Liver (tissue), 9 donors: ENCODE measurements around the gene IGFALS. TPM values are rescaled to one million over a fixed set of nuclear protein-coding genes. Genes with fewer than 3 reads are reported as not detected.
A peak's percentile ranks its signal among the peaks of the same experiment; 100 is the strongest.

Experiments
- DNase-seq: peaks from one replicate; pipeline ENCODE4 v3.0.0-alpha.2; 2017; ENCODE audit warnings: low spot score
- H3K27ac ChIP-seq, 2 donors: one replicate each; pipeline ENCODE4 v1.7.0; 2013; ENCODE audit warnings: inconsistent platforms in 2 of 2, low read length in 2 of 2, control low read depth in 1 of 2, low read depth in 1 of 2, mild to moderate bottlenecking in 1 of 2
- H3K27me3 ChIP-seq, 4 donors: one replicate each; pipeline versions ENCODE4 v1.6.1 to v1.7.0; 2013; ENCODE audit warnings: low read length in 3 of 4, inconsistent platforms in 1 of 4, mild to moderate bottlenecking in 1 of 4, moderate library complexity in 1 of 4; ENCODE audit not compliant: control insufficient read depth in 4 of 4, insufficient read depth in 4 of 4
- H3K36me3 ChIP-seq, 4 donors: one replicate each; pipeline versions ENCODE4 v1.6.1 to v1.7.0; 2013; ENCODE audit warnings: low read length in 3 of 4, mild to moderate bottlenecking in 3 of 4, low read depth in 1 of 4, moderate library complexity in 1 of 4; ENCODE audit not compliant: control insufficient read depth in 4 of 4, insufficient read depth in 3 of 4
- H3K4me1 ChIP-seq, 4 donors: one replicate each; pipeline versions ENCODE4 v1.6.1 to v1.7.0; 2013; ENCODE audit warnings: low read length in 3 of 4, mild to moderate bottlenecking in 3 of 4, moderate library complexity in 1 of 4; ENCODE audit not compliant: control insufficient read depth in 4 of 4, insufficient read depth in 4 of 4
- H3K4me3 ChIP-seq, 3 donors: one replicate each; pipeline versions ENCODE4 v1.6.1 to v1.7.0; 2013; ENCODE audit warnings: low read length in 3 of 3, control low read depth in 1 of 3, low read depth in 1 of 3, mild to moderate bottlenecking in 1 of 3
- H3K9ac ChIP-seq, 2 donors: one replicate each; pipeline ENCODE4 v1.7.0; 2013; ENCODE audit warnings: low read length in 2 of 2, mild to moderate bottlenecking in 2 of 2, moderate library complexity in 2 of 2, control low read depth in 1 of 2, low read depth in 1 of 2
- H3K9me3 ChIP-seq, 4 donors: one replicate each; pipeline versions ENCODE4 v1.6.1 to v1.7.0; 2013; ENCODE audit warnings: low read length in 3 of 4; ENCODE audit not compliant: control insufficient read depth in 4 of 4
- CTCF ChIP-seq: fragments of 150-350 bp; IDR thresholded peaks from 2 replicates; pipeline ENCODE4 v1.5.1; 2017; ENCODE audit warnings: improper control_type of control experiment, low read depth, low read length; ENCODE audit not compliant: missing input control
- EGR1 ChIP-seq, 2 donors: IDR thresholded peaks; 2 replicates each; pipeline ENCODE4 v1.6.1; 2016 to 2018; ENCODE audit warnings: antibody characterized with exemption in 2 of 2, low read depth in 2 of 2
- FOXA1 ChIP-seq: IDR thresholded peaks from 2 replicates; pipeline ENCODE4 v1.6.1; 2016; ENCODE audit warnings: antibody characterized with exemption
- GABPA ChIP-seq, 2 donors: IDR thresholded peaks in 1 of 2; conservative IDR thresholded peaks in 1 of 2; 2 replicates each; pipeline ENCODE4 v1.6.1; 2016; ENCODE audit warnings: antibody characterized with exemption in 2 of 2, mild to moderate bottlenecking in 1 of 2, moderate library complexity in 1 of 2
- JUND ChIP-seq, 2 donors: IDR thresholded peaks; 2 replicates each; pipeline ENCODE4 v1.6.1; 2016; ENCODE audit warnings: antibody characterized with exemption in 2 of 2
- MAX ChIP-seq: IDR thresholded peaks from 2 replicates; pipeline ENCODE4 v1.6.1; 2016; ENCODE audit warnings: antibody characterized with exemption
- RAD21 ChIP-seq, 2 donors: IDR thresholded peaks; 2 replicates each; pipeline ENCODE4 v1.6.1; 2016; ENCODE audit warnings: antibody characterized with exemption in 2 of 2, mild to moderate bottlenecking in 2 of 2
- RXRA ChIP-seq, 2 donors: IDR thresholded peaks; 2 replicates each; pipeline ENCODE4 v1.6.1; 2017 to 2018; ENCODE audit warnings: antibody characterized with exemption in 2 of 2, mild to moderate bottlenecking in 1 of 2
- SP1 ChIP-seq: IDR thresholded peaks from 2 replicates; pipeline ENCODE4 v1.6.1; 2018; ENCODE audit warnings: antibody characterized with exemption, mild to moderate bottlenecking
- TAF1 ChIP-seq: conservative IDR thresholded peaks from 2 replicates; pipeline ENCODE4 v1.6.1; 2016; ENCODE audit warnings: antibody characterized with exemption, mild to moderate bottlenecking
- YY1 ChIP-seq: IDR thresholded peaks from 2 replicates; pipeline ENCODE4 v1.6.1; 2016; ENCODE audit warnings: antibody characterized with exemption, mild to moderate bottlenecking
- WGBS: extraction: QIAGEN DNeasy Blood & Tissue Kit; methylation state at CpG from one replicate; pipeline ENCODE4 v1.1.7; 2013; 5-methylcytosine and 5-hydroxymethylcytosine counted together
- polyA plus RNA-seq, 2 donors: library from polyadenylated mRNA; stranded (reverse) in 1 of 2; unstranded in 1 of 2; fragments of 200-250 nt in 1 of 2; fragments of >200 nt in 1 of 2; fragmentation: Nextera tagmentation in 1 of 2; extraction: Ambion mirVana in 1 of 2; gene quantifications; one replicate each; pipeline versions ENCODE4 v1.2.1 to v1.2.3, GENCODE V29; 2013 to 2015
- total RNA-seq, 2 donors: library from RNA; depleted of rRNA; stranded (reverse); fragments of >200 nt; gene quantifications; one replicate each; pipeline ENCODE4 v1.2.3, GENCODE V29; 2014
- TF ChIP-seq, protein P1 (sequence below): IDR thresholded peaks from 2 replicates; pipeline ENCODE4 v1.6.1; 2016; ENCODE audit warnings: antibody characterized with exemption
- TF ChIP-seq, protein P2 (sequence below): IDR thresholded peaks from 2 replicates; pipeline ENCODE4 v1.6.1; 2016; ENCODE audit warnings: antibody characterized with exemption, mild to moderate bottlenecking
- donor health status: healthy.
- donor health status: healthy.
- donor health status: healthy.
- donor health status: healthy.
- donor health status: healthy.

The IGFALS gene
- total and polyA plus RNA-seq, 4 donors, result 19.8 to 161 (median 68.4) TPM

DNA sequence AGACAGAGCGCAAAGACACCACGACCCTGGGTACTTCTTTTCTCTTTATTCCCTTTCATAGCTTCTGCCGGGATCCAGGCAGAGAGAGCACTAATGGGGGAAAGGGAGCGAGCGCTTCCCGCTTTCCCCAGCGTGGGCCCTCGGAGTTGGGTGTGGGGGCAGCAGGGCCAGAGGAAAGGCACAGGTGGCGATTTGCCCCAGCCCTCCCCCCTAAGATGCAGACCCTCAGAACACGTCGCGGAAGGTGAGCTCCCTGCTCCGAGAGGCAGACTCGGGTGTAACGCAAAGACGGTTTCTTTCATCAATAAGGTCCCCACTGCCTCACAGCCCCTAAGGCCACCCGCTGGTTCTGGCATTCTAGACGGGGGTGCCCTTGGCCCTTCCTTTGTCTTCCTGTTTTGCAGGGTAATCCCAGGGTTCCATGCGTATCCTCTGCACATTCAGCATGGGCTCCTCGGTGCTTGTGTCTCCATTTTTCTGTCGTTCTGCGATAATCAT, 21.6 kb downstream of the IGFALS start:
- Histone ChIP-seq H3K4me3 (peak overlapping the region; percentile 73 to 93 (median 78)), H3K27me3 (no peaks in the 10 kb centered on the region), H3K9ac (peak overlapping the region; percentile 21 to 62), H3K27ac (peak overlapping the region; percentile 83 to 94), H3K36me3 (peaks cover 0 to 20% (median 4%) of the 10 kb centered on the region in 4 donors), H3K4me1 (peaks cover 10 to 50% (median 29%) of the 10 kb centered on the region in 4 donors), H3K9me3 (no peaks in the 10 kb centered on the region)
- WGBS, result 12% methylated on average over 22 of the region's 22 CpGs
- TF ChIP-seq, protein P1, sequence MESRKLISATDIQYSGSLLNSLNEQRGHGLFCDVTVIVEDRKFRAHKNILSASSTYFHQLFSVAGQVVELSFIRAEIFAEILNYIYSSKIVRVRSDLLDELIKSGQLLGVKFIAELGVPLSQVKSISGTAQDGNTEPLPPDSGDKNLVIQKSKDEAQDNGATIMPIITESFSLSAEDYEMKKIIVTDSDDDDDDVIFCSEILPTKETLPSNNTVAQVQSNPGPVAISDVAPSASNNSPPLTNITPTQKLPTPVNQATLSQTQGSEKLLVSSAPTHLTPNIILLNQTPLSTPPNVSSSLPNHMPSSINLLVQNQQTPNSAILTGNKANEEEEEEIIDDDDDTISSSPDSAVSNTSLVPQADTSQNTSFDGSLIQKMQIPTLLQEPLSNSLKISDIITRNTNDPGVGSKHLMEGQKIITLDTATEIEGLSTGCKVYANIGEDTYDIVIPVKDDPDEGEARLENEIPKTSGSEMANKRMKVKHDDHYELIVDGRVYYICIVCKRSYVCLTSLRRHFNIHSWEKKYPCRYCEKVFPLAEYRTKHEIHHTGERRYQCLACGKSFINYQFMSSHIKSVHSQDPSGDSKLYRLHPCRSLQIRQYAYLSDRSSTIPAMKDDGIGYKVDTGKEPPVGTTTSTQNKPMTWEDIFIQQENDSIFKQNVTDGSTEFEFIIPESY, result no peak
- no peak for TF ChIP-seq JUND (IDR thresholded peaks at IDR 0.05)
- TF ChIP-seq RXRA (IDR thresholded peaks at IDR 0.05), result no peak
- no peak for TF ChIP-seq EGR1 (IDR thresholded peaks at IDR 0.05; ENCODE audit: low read depth in 2 of 2)
- no peak for TF ChIP-seq MAX
- TF ChIP-seq, protein P2, sequence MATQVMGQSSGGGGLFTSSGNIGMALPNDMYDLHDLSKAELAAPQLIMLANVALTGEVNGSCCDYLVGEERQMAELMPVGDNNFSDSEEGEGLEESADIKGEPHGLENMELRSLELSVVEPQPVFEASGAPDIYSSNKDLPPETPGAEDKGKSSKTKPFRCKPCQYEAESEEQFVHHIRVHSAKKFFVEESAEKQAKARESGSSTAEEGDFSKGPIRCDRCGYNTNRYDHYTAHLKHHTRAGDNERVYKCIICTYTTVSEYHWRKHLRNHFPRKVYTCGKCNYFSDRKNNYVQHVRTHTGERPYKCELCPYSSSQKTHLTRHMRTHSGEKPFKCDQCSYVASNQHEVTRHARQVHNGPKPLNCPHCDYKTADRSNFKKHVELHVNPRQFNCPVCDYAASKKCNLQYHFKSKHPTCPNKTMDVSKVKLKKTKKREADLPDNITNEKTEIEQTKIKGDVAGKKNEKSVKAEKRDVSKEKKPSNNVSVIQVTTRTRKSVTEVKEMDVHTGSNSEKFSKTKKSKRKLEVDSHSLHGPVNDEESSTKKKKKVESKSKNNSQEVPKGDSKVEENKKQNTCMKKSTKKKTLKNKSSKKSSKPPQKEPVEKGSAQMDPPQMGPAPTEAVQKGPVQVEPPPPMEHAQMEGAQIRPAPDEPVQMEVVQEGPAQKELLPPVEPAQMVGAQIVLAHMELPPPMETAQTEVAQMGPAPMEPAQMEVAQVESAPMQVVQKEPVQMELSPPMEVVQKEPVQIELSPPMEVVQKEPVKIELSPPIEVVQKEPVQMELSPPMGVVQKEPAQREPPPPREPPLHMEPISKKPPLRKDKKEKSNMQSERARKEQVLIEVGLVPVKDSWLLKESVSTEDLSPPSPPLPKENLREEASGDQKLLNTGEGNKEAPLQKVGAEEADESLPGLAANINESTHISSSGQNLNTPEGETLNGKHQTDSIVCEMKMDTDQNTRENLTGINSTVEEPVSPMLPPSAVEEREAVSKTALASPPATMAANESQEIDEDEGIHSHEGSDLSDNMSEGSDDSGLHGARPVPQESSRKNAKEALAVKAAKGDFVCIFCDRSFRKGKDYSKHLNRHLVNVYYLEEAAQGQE, result no peak
- no peak for TF ChIP-seq FOXA1
- no peak for TF ChIP-seq SP1
- no peak for TF ChIP-seq TAF1
- TF ChIP-seq RAD21 (IDR thresholded peaks at IDR 0.05), result no peak
- TF ChIP-seq CTCF, result no peak
- no peak for DNase-seq

DNA sequence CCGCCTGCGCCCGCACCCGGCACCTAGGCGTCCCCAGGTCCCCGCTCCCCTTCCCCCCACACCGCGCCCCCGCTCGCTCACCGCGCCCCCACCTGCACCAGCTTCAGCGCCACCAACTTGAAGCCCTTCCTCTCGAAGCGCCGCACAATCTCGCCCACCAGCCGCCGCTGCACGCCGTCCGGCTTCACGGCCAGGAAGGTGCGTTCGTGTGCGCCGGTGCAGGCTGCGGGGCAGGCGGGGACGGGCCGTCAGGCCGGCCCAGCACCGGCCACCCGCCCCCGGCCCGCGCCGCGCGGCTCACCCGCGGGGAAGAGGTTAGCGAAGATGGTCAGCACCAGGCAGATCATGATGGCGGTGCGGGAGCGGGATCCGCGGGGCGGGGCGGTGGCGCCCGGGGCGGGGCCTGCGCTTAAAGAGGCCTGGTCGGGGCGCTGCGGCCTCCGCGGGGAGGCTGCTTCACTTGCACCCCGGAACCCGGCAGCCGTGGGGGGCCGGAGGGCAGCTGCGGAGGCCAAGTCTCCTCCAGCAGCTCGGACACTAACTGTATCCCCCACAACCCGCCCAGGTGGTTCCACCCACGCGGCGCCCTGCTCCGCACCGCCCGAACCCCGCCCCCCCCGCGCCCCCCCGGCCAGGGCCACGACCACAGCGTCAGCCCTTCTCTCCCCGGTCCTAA, 22.2 kb downstream of the IGFALS start, which contains the start of gene NME3:
TSS of gene NME3 (minus strand) at position 356 of the 676 bp plus-strand sequence. CDS start at position 347, 9 bp downstream.
- Histone ChIP-seq H3K36me3 (peaks cover 0 to 20% (median 5%) of the 10 kb centered on the region in 4 donors), H3K27ac (peak within 1 kb of the TSS; percentile 83 to 94), H3K9ac (peak within 1 kb of the TSS; percentile 21 to 62), H3K4me1 (peaks cover 10 to 50% (median 29%) of the 10 kb centered on the region in 4 donors), H3K9me3 (no peaks in the 10 kb centered on the region), H3K4me3 (peak within 1 kb of the TSS; percentile 73 to 93 (median 78)), H3K27me3 (no peaks in the 10 kb centered on the region)
- under 1% methylated on average over 79 of the region's 79 CpGs for WGBS
- DNase-seq, result peak; percentile 87
- TF ChIP-seq GABPA (IDR thresholded peaks at IDR 0.05 in 1 of 2, conservative IDR thresholded peaks at IDR 0.05 in 1 of 2) (no peak), YY1 (peak; percentile 23), TAF1 (no peak)
- TF ChIP-seq, protein P2, result no peak
